GM13977 (cell line): ENCODE results near the gene RPL7A.

ENCODE experiments used
- DNase-seq: peaks from one replicate; pipeline ENCODE4 v3.0.0; 2012; ENCODE audit warnings: low spot score
- CTCF ChIP-seq: IDR thresholded peaks from 2 replicates; pipeline ENCODE4 v1.5.1; 2012; ENCODE audit warnings: mild to moderate bottlenecking, control low read depth; ENCODE audit not compliant: insufficient read depth; ENCODE audit errors: extremely low read depth, missing control alignments
- in situ Hi-C: fragments of 300-500 bp; cut with MboI; formaldehyde crosslinking; loops from one replicate; pipeline ENCODE4 v1.12.0; 2022; ENCODE audit warnings: low sequenced_read_pairs, low pct_unique_long_range_greater_than_20kb, mixed read lengths, inconsistent platforms; ENCODE audit not compliant: unreplicated experiment

RPL7A gene

GRCh38 chr9:133360400-133361393 is 12.7 kb downstream of the RPL7A start:
- in situ Hi-C loops: no loop called here
- no peak for DNase-seq
- TF ChIP-seq CTCF: no peak

- no peak for DNase-seq
- no peak for TF ChIP-seq CTCF
- in situ Hi-C loops: no loop called here
These were observed 13.6 kb downstream of the RPL7A start for GRCh38 chr9:133361507-133362092.

- in situ Hi-C loops: no loop called here
- no peak for TF ChIP-seq CTCF
- no peak for DNase-seq
These were observed 14.5 kb downstream of the RPL7A start for GRCh38 chr9:133362359-133363044.

GRCh38 chr9:133366435-133366834 is 18.4 kb downstream of the RPL7A start:
- TF ChIP-seq CTCF: no peak
- in situ Hi-C loops: no loop called here
- DNase-seq: no peak

GRCh38 chr9:133367221-133367620 is 19.2 kb downstream of the RPL7A start:
- in situ Hi-C loops: no loop called here
- no peak for TF ChIP-seq CTCF
- no peak for DNase-seq

GRCh38 chr9:133367778-133368177 is 19.8 kb downstream of the RPL7A start:
- no peak for DNase-seq
- TF ChIP-seq CTCF: no peak
- in situ Hi-C loops: no loop called here
